Measurements from ENCODE around the gene HES6.
"Not testable (repeated sequence)": the region's sequence is repeated elsewhere in the genome, so short reads cannot be mapped to it uniquely, and the experiment has no call there.

Gene HES6

DNA sequence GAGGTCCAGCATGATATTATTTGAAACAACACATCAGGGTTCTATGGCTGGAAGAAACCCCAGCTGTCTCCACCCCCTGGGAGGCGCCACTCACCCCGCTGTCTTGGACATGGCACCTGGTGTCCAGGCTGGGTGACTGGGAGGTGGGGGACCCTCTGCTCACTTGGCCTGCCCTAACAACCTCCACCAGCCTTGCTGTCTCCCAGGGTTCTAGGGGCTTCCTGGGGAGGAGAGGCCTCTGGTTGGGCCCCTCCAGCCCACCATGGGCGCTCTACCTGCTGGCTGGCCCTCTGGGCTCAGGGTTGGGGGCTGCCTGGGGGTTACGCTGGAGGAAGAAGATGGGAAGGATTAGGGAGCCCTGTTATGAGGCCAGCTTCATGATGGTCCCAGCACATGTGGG is 32.3 kb upstream of the HES6 start:
- H3K27ac ChIP-seq (ENCODE audit: poor library complexity, severe bottlenecking), result no peak overlapping the region

DNA sequence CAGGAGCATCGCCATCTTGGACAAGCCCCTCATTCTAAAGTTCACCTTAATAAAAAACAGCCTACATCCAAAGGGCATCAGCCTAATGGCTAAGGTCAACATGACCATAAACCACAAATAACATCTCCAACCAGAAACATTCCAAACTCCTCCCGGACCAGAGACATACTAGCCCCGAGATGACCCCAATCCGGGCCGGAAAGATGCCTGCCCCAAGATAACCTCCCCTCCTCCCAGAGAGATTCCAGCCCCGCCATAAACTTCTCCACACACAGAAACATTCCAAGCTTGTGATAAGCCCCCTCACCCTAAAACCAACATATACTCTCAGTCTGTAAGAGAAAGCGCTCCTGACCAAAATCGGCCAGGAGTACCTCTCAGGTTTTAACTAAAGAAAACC is 31.8 kb upstream of the HES6 start:
- ATAC-seq (ENCODE audit: low read depth); H3K27me3 ChIP-seq (ENCODE audit: insufficient read depth, poor library complexity, severe bottlenecking): not testable (repeated sequence)
- peaks cover 68% of the 10 kb centered on the region for H3K36me3 ChIP-seq (ENCODE audit: low read depth)

More for the DNA sequence above, 32.3 kb upstream of the HES6 start:
- H3K4me1 ChIP-seq (ENCODE audit: insufficient read depth, poor library complexity, severe bottlenecking), result peaks cover 12% of the 10 kb centered on the region
- H3K27me3 ChIP-seq (ENCODE audit: insufficient read depth, poor library complexity, severe bottlenecking), result no peaks in the 10 kb centered on the region
- no peak for DNase-seq (ENCODE audit: low spot score)
- peaks cover 71% of the 10 kb centered on the region for H3K36me3 ChIP-seq (ENCODE audit: low read depth)
- no peak for ATAC-seq (ENCODE audit: low read depth)
- TF ChIP-seq CTCF (IDR thresholded peaks at IDR 0.05; ENCODE audit: poor library complexity, severe bottlenecking), result no peak
- no peak overlapping the region for H3K4me3 ChIP-seq (ENCODE audit: severe bottlenecking)
- H3K9me3 ChIP-seq (ENCODE audit: severe bottlenecking), result no peaks in the 10 kb centered on the region

GRCh38 chr2:238271061-238271554 is 31.3 kb upstream of the HES6 start:
- Histone ChIP-seq H3K9me3 (ENCODE audit: severe bottlenecking) (no peaks in the 10 kb centered on the region), H3K27me3 (ENCODE audit: insufficient read depth, poor library complexity, severe bottlenecking) (no peaks in the 10 kb centered on the region), H3K36me3 (ENCODE audit: low read depth) (peaks cover 68% of the 10 kb centered on the region), H3K4me1 (ENCODE audit: insufficient read depth, poor library complexity, severe bottlenecking) (peaks cover 22% of the 10 kb centered on the region), H3K27ac (ENCODE audit: poor library complexity, severe bottlenecking) (no peak overlapping the region), H3K4me3 (ENCODE audit: severe bottlenecking) (no peak overlapping the region)
- TF ChIP-seq CTCF (IDR thresholded peaks at IDR 0.05; ENCODE audit: poor library complexity, severe bottlenecking), result no peak
- DNase-seq (ENCODE audit: low spot score), result no peak
- ATAC-seq (ENCODE audit: low read depth), result no peak

More for the DNA sequence above, 31.8 kb upstream of the HES6 start:
- H3K27ac ChIP-seq (ENCODE audit: poor library complexity, severe bottlenecking); H3K9me3 ChIP-seq (ENCODE audit: severe bottlenecking); DNase-seq (ENCODE audit: low spot score); H3K4me3 ChIP-seq (ENCODE audit: severe bottlenecking): not testable (repeated sequence)
- H3K4me1 ChIP-seq (ENCODE audit: insufficient read depth, poor library complexity, severe bottlenecking), result peaks cover 17% of the 10 kb centered on the region

GRCh38 chr2:238270606-238271005 is 30.8 kb upstream of the HES6 start:
- Histone ChIP-seq H3K27ac (ENCODE audit: poor library complexity, severe bottlenecking) (no peak overlapping the region), H3K4me3 (ENCODE audit: severe bottlenecking) (no peak overlapping the region), H3K9me3 (ENCODE audit: severe bottlenecking) (no peaks in the 10 kb centered on the region), H3K4me1 (ENCODE audit: insufficient read depth, poor library complexity, severe bottlenecking) (peaks cover 22% of the 10 kb centered on the region), H3K27me3 (ENCODE audit: insufficient read depth, poor library complexity, severe bottlenecking) (no peaks in the 10 kb centered on the region), H3K36me3 (ENCODE audit: low read depth) (peaks cover 70% of the 10 kb centered on the region)
- ATAC-seq (ENCODE audit: low read depth) (no peak), DNase-seq (ENCODE audit: low spot score) (no peak)
- no peak for TF ChIP-seq CTCF (IDR thresholded peaks at IDR 0.05; ENCODE audit: poor library complexity, severe bottlenecking)

DNA sequence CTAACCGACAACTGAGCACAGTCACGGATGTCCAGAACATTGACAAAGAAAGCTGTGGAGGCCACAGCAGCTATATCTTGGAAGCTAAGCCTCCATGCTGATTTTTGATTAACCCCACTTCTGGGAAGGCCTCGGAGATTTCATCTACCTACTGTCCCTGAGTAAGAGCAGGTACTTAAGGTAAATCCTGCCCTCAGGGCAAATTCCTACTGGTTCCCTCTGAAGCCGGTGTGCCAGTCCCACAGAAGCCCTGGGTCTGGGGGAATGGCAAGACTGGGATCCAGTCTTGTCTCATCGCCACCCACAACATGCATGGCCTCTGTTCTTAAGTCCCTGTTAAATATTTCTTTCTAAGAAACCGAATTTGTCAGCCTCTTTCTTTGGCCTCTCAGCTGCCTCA is 29.9 kb upstream of the HES6 start:
- TF ChIP-seq CTCF (IDR thresholded peaks at IDR 0.05; ENCODE audit: poor library complexity, severe bottlenecking), result no peak
- Histone ChIP-seq H3K27me3 (ENCODE audit: insufficient read depth, poor library complexity, severe bottlenecking) (no peaks in the 10 kb centered on the region), H3K36me3 (ENCODE audit: low read depth) (peaks cover 71% of the 10 kb centered on the region), H3K27ac (ENCODE audit: poor library complexity, severe bottlenecking) (no peak overlapping the region), H3K9me3 (ENCODE audit: severe bottlenecking) (no peaks in the 10 kb centered on the region), H3K4me1 (ENCODE audit: insufficient read depth, poor library complexity, severe bottlenecking) (peaks cover 22% of the 10 kb centered on the region), H3K4me3 (ENCODE audit: severe bottlenecking) (no peak overlapping the region)
- ATAC-seq (ENCODE audit: low read depth) (no peak), DNase-seq (ENCODE audit: low spot score) (no peak)

Data from RWPE2 (cell line).